HepG2 (cell line): ENCODE results near the gene BANP. TPM values are rescaled to one million over a fixed set of nuclear protein-coding genes. Genes with fewer than 3 reads are reported as not detected.
"Not testable (repeated sequence)": the region's sequence is repeated elsewhere in the genome, so short reads cannot be mapped to it uniquely, and the experiment has no call there.

Source experiments
- ATAC-seq: fragments of 200-7000 bp; cut with Tn5 transposase; 3 replicates; pipeline ENCODE4 v1.9.1; 2020; ENCODE audit warnings: mild to moderate bottlenecking, moderate library complexity
- BruUV-seq: library from RNA; stranded (reverse); fragments of 400-500 nt; replicated peaks from 2 replicates; lab custom pipeline; 2021; lab: Mats Ljungman, UMichigan
- CTCF ChIA-PET: fragments of 300-600 bp; formaldehyde crosslinking; extraction: SDS; loops from one replicate; lab custom pipeline; 2021; ENCODE audit warnings: low total read pairs, inconsistent platforms, low intra/inter-chr PET ratio; lab: Yijun Ruan, JAX
- POLR2A ChIA-PET: fragments of 350-600 bp; sonication (Branson Sonifier 250); formaldehyde crosslinking; loops from one replicate; lab custom pipeline; 2020; ENCODE audit warnings: antibody characterized with exemption, inconsistent platforms; lab: Yijun Ruan, JAX
- DNase-seq: peaks from one replicate; pipeline ENCODE4 v3.0.0-alpha.2; 2015; ENCODE audit warnings: low spot score
- FAIRE-seq: peaks from 3 replicates; lab custom pipeline; 2011; peaks lifted over from hg19 to GRCh38; lab: Jason Lieb, UNC
- H2AFZ ChIP-seq: one replicate; pipeline ENCODE4 v1.6.1; 2011; ENCODE audit warnings: low read length, inconsistent platforms
- H3K27ac ChIP-seq: fragments of 300-600 bp; 3 replicates; pipeline ENCODE4 v1.8.0; 2011; ENCODE audit warnings: mixed run types, mild to moderate bottlenecking, mixed read lengths, low read length, inconsistent platforms; ENCODE audit not compliant: insufficient read depth; ENCODE audit errors: extremely low read length
- H3K27me3 ChIP-seq, 2 experiments: fragments of 200-600 bp in 1 of 2; 2 replicates in 1 of 2; 3 replicates in 1 of 2; pipeline versions ENCODE4 v1.6.0 to v1.8.0; 2011; ENCODE audit warnings: low read length in 2 of 2, mild to moderate bottlenecking in 2 of 2, moderate library complexity in 2 of 2, inconsistent platforms in 1 of 2; ENCODE audit not compliant: insufficient read depth in 2 of 2, control insufficient read depth in 1 of 2
- H3K36me3 ChIP-seq, 2 experiments: fragments of 200-600 bp in 1 of 2; replicated peaks in 1 of 2; 2 replicates in 1 of 2; 3 replicates in 1 of 2; pipeline versions ENCODE4 v1.5.1 to v1.8.0; 2011; ENCODE audit warnings: low read length in 2 of 2, inconsistent platforms in 1 of 2; ENCODE audit not compliant: insufficient read depth in 2 of 2, control insufficient read depth in 1 of 2
- H3K4me1 ChIP-seq: 2 replicates; pipeline ENCODE4 v1.5.1; 2012; ENCODE audit warnings: low read length, inconsistent platforms; ENCODE audit not compliant: insufficient read depth
- H3K4me2 ChIP-seq: 2 replicates; pipeline ENCODE4 v1.6.0; 2011; ENCODE audit warnings: low read depth, low read length, inconsistent platforms
- H3K4me3 ChIP-seq, 3 experiments: fragments of 200-600 bp in 1 of 3; sonication (generic), shearing (Covaris generic) in 1 of 3; replicated peaks in 1 of 3; 2 replicates each; pipeline ENCODE4 v1.5.1; 2011 to 2016; ENCODE audit warnings: low read length in 3 of 3, inconsistent platforms in 2 of 3, low read depth in 2 of 3, mild to moderate bottlenecking in 2 of 3, control low read depth in 1 of 3, mixed read lengths in 1 of 3; ENCODE audit not compliant: insufficient read depth in 1 of 3
- H3K79me2 ChIP-seq: one replicate; pipeline ENCODE4 v1.6.1; 2011; ENCODE audit warnings: low read length, inconsistent platforms; ENCODE audit not compliant: insufficient read depth
- H3K9ac ChIP-seq: 2 replicates; pipeline ENCODE4 v1.6.0; 2011; ENCODE audit warnings: mild to moderate bottlenecking, low read depth, low read length, inconsistent platforms; ENCODE audit not compliant: insufficient read depth
- H3K9me3 ChIP-seq: 2 replicates; pipeline ENCODE4 v1.5.1; 2012; ENCODE audit warnings: mild to moderate bottlenecking, low read length
- H4K20me1 ChIP-seq: 2 replicates; pipeline ENCODE4 v1.6.0; 2011; ENCODE audit warnings: inconsistent platforms, mild to moderate bottlenecking, low read length, moderate library complexity; ENCODE audit not compliant: insufficient read depth
- AGO2 ChIP-seq: fragments of 200-400 bp; formaldehyde crosslinking; optimal IDR thresholded peaks from 2 replicates; pipeline ENCODE3; 2017; ENCODE audit warnings: mild to moderate bottlenecking, low read depth, low read length, moderate library complexity
- WGBS: methylation state at CpG from one replicate; pipeline ENCODE4 v1.1.6; 2017; ENCODE audit warnings: low lambda C conversion rate; 5-methylcytosine and 5-hydroxymethylcytosine counted together
- in situ Hi-C: cut with HindIII; loops from 2 replicates; pipeline ENCODE4 v1.10.0; 2017; ENCODE audit warnings: low pct_unique_long_range_greater_than_20kb; ENCODE audit not compliant: extremely low pct_ligation_motif_present
- intact Hi-C: fragments of 100-400 bp; cut with micrococcal nuclease; formaldehyde crosslinking; loops from one replicate; pipeline ENCODE4 v1.10.0; 2022; ENCODE audit not compliant: unreplicated experiment
- polyA plus RNA-seq, 8 experiments: library from polyadenylated mRNA; depleted of rRNA in 3 of 8; stranded (reverse) in 7 of 8; unstranded in 1 of 8; fragments of >200 nt; fragmentation: Illumina TruSeq in 4 of 8; extraction: Trizol in 4 of 8; gene quantifications; 2 replicates each; pipeline versions ENCODE4 v1.2.1 to v1.2.3, GENCODE V29; 2011 to 2016; ENCODE audit warnings: low read depth in 4 of 8, missing spikeins in 1 of 8, mixed read lengths in 1 of 8; ENCODE audit not compliant: insufficient read depth in 1 of 8
- total RNA-seq, 5 experiments: library from RNA; depleted of rRNA; stranded (reverse); fragments of >200 nt; fragmentation: Illumina TruSeq; extraction: Trizol; gene quantifications; 2 replicates each; pipeline ENCODE4 v1.2.3, GENCODE V29; 2016; ENCODE audit warnings: low read depth in 1 of 5

The BANP gene
- total and polyA plus RNA-seq, 2 of the 13 experiments (the other 11 are each of a cell fraction or from before 2014, with no cell fraction given): 20.2 to 23.8 TPM

GRCh38 chr16:87912691-87913090 lies 38.5 kb upstream of the BANP start:
- CTCF ChIA-PET, in situ Hi-C loops, DNase-seq, H2AFZ ChIP-seq, BruUV-seq, H3K4me1 ChIP-seq, intact Hi-C loops, H3K27me3 ChIP-seq, ATAC-seq, H3K4me2 ChIP-seq, H3K9me3 ChIP-seq, H3K27ac ChIP-seq, H3K9ac ChIP-seq, H3K4me3 ChIP-seq, FAIRE-seq, POLR2A ChIA-PET: not testable (repeated sequence)
- Histone ChIP-seq H3K36me3 (peaks cover 24 to 79% of the 10 kb centered on the region in 2 experiments), H4K20me1 (peaks cover 13% of the 10 kb centered on the region; the same call in 1 of the 2 replicates), H3K79me2 (peaks cover 11% of the 10 kb centered on the region)
- TF ChIP-seq AGO2: peak; percentile 65
- 98% methylated on average over 18 of the region's 18 CpGs for WGBS

- in situ Hi-C loops: not testable (repeated sequence)
Observed at GRCh38 chr16:87914021-87914725, 37.1 kb upstream of the BANP start.

More at GRCh38 chr16:87914021-87914725, 37.1 kb upstream of the BANP start:
- peaks cover 13% of the 10 kb centered on the region; the same call in 1 of the 2 replicates for H4K20me1 ChIP-seq
- WGBS: 98% methylated on average over 27 of the region's 27 CpGs
- H3K27me3 ChIP-seq, FAIRE-seq, H3K4me2 ChIP-seq, CTCF ChIA-PET, ATAC-seq, H2AFZ ChIP-seq, BruUV-seq, H3K4me3 ChIP-seq, H3K9ac ChIP-seq, H3K27ac ChIP-seq, H3K4me1 ChIP-seq, POLR2A ChIA-PET, H3K9me3 ChIP-seq, intact Hi-C loops, DNase-seq: not testable (repeated sequence)
- peaks cover 27 to 79% of the 10 kb centered on the region in 2 experiments for H3K36me3 ChIP-seq
- H3K79me2 ChIP-seq: peaks cover 11% of the 10 kb centered on the region
- TF ChIP-seq AGO2: peak; percentile 45
